Stimulated activated CD8-positive, alpha-beta memory T cell treated with anti-CD3 and anti-CD28 coated beads, Interleukin-15, amount 100 ng/mL, for 4 hours (primary cell): ENCODE measurements around the gene THRB.

Source experiments
- DNase-seq, 2 donors: peaks; one replicate each; pipeline ENCODE4 v3.0.0-alpha.2; 2020; ENCODE audit warnings: low read depth in 2 of 2

Gene THRB

GRCh38 chr3:24226397-24226796, 268.3 kb downstream of the THRB start:
- no peak for DNase-seq

- no peak for DNase-seq
These were observed 269.2 kb downstream of the THRB start for GRCh38 chr3:24225385-24225950.

GRCh38 chr3:24224666-24225384, 269.8 kb downstream of the THRB start:
- no peak for DNase-seq

GRCh38 chr3:24222165-24222805, 272.4 kb downstream of the THRB start:
- DNase-seq = no peak

- DNase-seq = no peak
These were observed 273.6 kb downstream of the THRB start for GRCh38 chr3:24220859-24221657.

GRCh38 chr3:24215502-24215901, 279.1 kb downstream of the THRB start:
- no peak for DNase-seq

- no peak for DNase-seq
These were observed 283.3 kb downstream of the THRB start for GRCh38 chr3:24211381-24211780.

- DNase-seq = no peak
These were observed 292.6 kb downstream of the THRB start for GRCh38 chr3:24202071-24202470.

- DNase-seq = no peak
These were observed 293.3 kb downstream of the THRB start for GRCh38 chr3:24201301-24201700.

- no peak for DNase-seq
These were observed 294.8 kb downstream of the THRB start for GRCh38 chr3:24199775-24200247.

- no peak for DNase-seq
These were observed 295.4 kb downstream of the THRB start for GRCh38 chr3:24199300-24199699.

GRCh38 chr3:24198728-24199127, 295.9 kb downstream of the THRB start:
- DNase-seq = no peak

- DNase-seq = no peak
These were observed 296.8 kb downstream of the THRB start for GRCh38 chr3:24197809-24198208.

GRCh38 chr3:24196526-24196925, 298.1 kb downstream of the THRB start:
- no peak for DNase-seq

GRCh38 chr3:24195504-24196230, 299.0 kb downstream of the THRB start:
- DNase-seq = no peak

- DNase-seq = no peak
These were observed 302.1 kb downstream of the THRB start for GRCh38 chr3:24192469-24193056.

GRCh38 chr3:24191801-24192403, 302.7 kb downstream of the THRB start:
- DNase-seq = no peak

- DNase-seq = no peak
These were observed 304.4 kb downstream of the THRB start for GRCh38 chr3:24190256-24190655.

- DNase-seq = no peak
These were observed 308.8 kb downstream of the THRB start for GRCh38 chr3:24185738-24186384.

GRCh38 chr3:24184528-24185176, 310.0 kb downstream of the THRB start:
- DNase-seq = no peak
